Kidney epithelial cell (primary cell): ENCODE results near the gene ITGB5. TPM values are rescaled to one million over a fixed set of nuclear protein-coding genes. Genes with fewer than 3 reads are reported as not detected.

Experiments
- DNase-seq: peaks from one replicate; pipeline ENCODE4 v3.0.0-alpha.2; 2010; ENCODE audit warnings: low read depth
- H3K27me3 ChIP-seq: 2 replicates; pipeline ENCODE4 v1.6.0; 2011; ENCODE audit warnings: low read length; ENCODE audit not compliant: control insufficient read depth, insufficient read depth
- H3K36me3 ChIP-seq: 2 replicates; pipeline ENCODE4 v1.5.1; 2011; ENCODE audit warnings: low read length; ENCODE audit not compliant: control insufficient read depth, insufficient read depth
- H3K4me3 ChIP-seq: 2 replicates; pipeline ENCODE4 v1.5.1; 2011; ENCODE audit warnings: low read depth, mild to moderate bottlenecking, control low read depth, low read length
- CTCF ChIP-seq: IDR thresholded peaks from 2 replicates; pipeline ENCODE4 v1.5.1; 2011; ENCODE audit warnings: mild to moderate bottlenecking, moderate library complexity, low read length, control low read depth, inconsistent platforms; ENCODE audit not compliant: insufficient read depth, poor library complexity, severe bottlenecking
- total RNA-seq: library from RNA; depleted of rRNA; stranded (reverse); fragments of >200 nt; gene quantifications from 2 replicates; pipeline ENCODE4 v1.2.3, GENCODE V29; 2015

Gene ITGB5
- total RNA-seq, 1 donor from 2014 or later, result 86.0 TPM

DNA sequence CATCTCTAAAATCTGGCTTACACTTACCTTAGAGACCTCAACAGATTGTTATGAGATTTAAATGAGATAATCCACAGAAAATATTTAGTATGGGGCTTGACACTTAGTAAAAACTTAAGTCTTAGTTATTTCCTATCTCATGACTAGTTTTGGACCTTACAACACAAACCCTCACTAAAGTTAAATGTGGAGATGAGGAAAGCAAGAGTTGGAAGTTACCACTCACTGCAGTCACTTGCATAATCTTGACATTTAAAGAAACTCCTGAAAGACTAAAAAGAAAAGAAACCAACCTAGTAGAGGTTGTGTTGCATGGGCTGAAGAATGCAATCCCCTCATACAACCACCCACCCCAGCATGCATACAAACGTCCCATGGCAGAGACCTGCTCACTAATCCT is 40.1 kb downstream of the ITGB5 start:
- peaks cover 1% of the 10 kb centered on the region for H3K36me3 ChIP-seq
- no peak for DNase-seq
- no peak for TF ChIP-seq CTCF

GRCh38 chr3:124846189-124846588 is 41.0 kb downstream of the ITGB5 start:
- no peak for TF ChIP-seq CTCF
- no peak for DNase-seq
- Histone ChIP-seq H3K36me3 (peaks cover 1% of the 10 kb centered on the region), H3K4me3 (no peak overlapping the region), H3K27me3 (no peaks in the 10 kb centered on the region)

More for the DNA sequence above, 40.1 kb downstream of the ITGB5 start:
- Histone ChIP-seq H3K4me3 (no peak overlapping the region), H3K27me3 (no peaks in the 10 kb centered on the region)

- peaks cover 1% of the 10 kb centered on the region for H3K36me3 ChIP-seq
- peak; percentile 55 for DNase-seq
- TF ChIP-seq CTCF, result no peak
Measured at GRCh38 chr3:124845406-124845805, 41.8 kb downstream of the ITGB5 start.

DNA sequence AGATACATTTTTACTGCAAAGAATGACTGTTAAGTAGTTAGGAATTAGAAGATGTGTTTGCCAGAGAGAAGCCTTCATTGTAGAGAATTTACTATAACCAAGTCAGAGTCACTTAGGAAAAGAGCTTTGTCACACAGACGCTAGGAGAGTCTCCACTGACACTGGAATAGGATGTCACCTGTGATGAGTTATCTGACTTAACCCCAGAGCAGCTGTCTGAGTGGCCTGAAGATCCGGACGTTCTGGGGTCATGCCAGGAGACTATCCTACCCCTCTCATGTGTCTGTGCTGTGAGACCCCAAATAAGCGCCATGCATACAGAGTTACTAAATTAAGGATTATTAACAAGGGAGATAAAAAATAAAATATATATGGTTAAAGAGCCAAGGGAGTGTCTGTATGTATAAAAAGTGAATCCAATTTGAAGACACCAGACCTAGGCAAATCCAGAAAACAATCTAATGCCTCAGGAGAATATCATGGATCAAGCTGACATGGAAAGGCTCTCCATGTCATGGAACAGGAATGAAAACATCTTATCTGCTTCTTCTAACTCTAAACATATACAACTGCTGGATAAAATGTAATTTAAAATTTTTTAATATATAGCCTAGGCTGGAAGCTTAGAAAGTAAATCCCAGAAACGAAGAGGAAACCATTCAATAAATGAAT is 43.5 kb downstream of the ITGB5 start:
- no peak overlapping the region for H3K4me3 ChIP-seq
- no peaks in the 10 kb centered on the region for H3K27me3 ChIP-seq
- TF ChIP-seq CTCF, result no peak
- H3K36me3 ChIP-seq, result peaks cover 1% of the 10 kb centered on the region
- DNase-seq, result no peak

More at GRCh38 chr3:124845406-124845805, 41.8 kb downstream of the ITGB5 start:
- Histone ChIP-seq H3K27me3 (no peaks in the 10 kb centered on the region), H3K4me3 (no peak overlapping the region)

- no peak for DNase-seq
- peaks cover 1% of the 10 kb centered on the region for H3K36me3 ChIP-seq
- no peaks in the 10 kb centered on the region for H3K27me3 ChIP-seq
- H3K4me3 ChIP-seq, result no peak overlapping the region
- TF ChIP-seq CTCF, result no peak
Measured at GRCh38 chr3:124843047-124843446, 44.1 kb downstream of the ITGB5 start.

DNA sequence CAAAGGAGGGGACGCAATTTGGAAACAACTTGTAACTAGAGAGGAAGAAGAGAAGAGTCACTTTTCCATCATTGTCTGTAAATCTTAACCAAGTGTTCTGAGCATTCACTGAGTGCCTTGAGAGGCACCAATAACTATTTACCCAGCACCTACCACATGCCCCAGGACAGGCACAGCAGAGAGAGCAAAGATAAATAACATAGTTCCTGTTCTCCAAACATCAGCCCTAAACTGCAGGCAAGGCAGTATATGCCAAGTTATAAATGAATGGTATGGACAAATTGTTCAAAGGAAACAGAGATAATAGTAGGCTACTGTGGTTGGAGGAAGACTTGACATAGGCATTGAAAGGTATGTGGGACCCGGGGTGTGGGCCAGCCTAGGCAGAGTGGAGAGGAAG is 45.6 kb downstream of the ITGB5 start:
- DNase-seq, result no peak
- TF ChIP-seq CTCF, result no peak
- H3K36me3 ChIP-seq, result peaks cover 1% of the 10 kb centered on the region
- H3K27me3 ChIP-seq, result no peaks in the 10 kb centered on the region
- H3K4me3 ChIP-seq, result no peak overlapping the region
